NT2/D1 (cell line): ENCODE measurements around the gene MEIS2.

Experiments used
- DNase-seq: peaks from one replicate; pipeline ENCODE4 v3.0.0-alpha.2; 2011; ENCODE audit warnings: low read depth, low spot score
- H3K27me3 ChIP-seq: 2 replicates; pipeline ENCODE4 v1.6.0; 2011; ENCODE audit warnings: mild to moderate bottlenecking; ENCODE audit not compliant: insufficient read length, insufficient read depth
- H3K36me3 ChIP-seq: 2 replicates; pipeline ENCODE4 v1.6.1; 2011; ENCODE audit warnings: mild to moderate bottlenecking, low read length, mixed read lengths; ENCODE audit not compliant: insufficient read depth, insufficient read length
- H3K4me1 ChIP-seq: 2 replicates; pipeline ENCODE4 v1.5.1; 2011; ENCODE audit not compliant: insufficient read depth, insufficient read length
- H3K4me3 ChIP-seq: 2 replicates; pipeline ENCODE4 v1.5.1; 2011; ENCODE audit warnings: low read depth; ENCODE audit not compliant: insufficient read length
- H3K9ac ChIP-seq: 2 replicates; pipeline ENCODE4 v1.6.0; 2011; ENCODE audit warnings: low read depth; ENCODE audit not compliant: insufficient read length
- H3K9me3 ChIP-seq: 2 replicates; pipeline ENCODE4 v1.5.1; 2011; ENCODE audit warnings: mild to moderate bottlenecking, low read length; ENCODE audit not compliant: insufficient read depth
- SUZ12 ChIP-seq: IDR thresholded peaks from 2 replicates; pipeline ENCODE4 v1.6.1; 2011; ENCODE audit not compliant: insufficient read length, insufficient read depth; ENCODE audit errors: extremely low read depth
- YY1 ChIP-seq: IDR thresholded peaks from 2 replicates; pipeline ENCODE4 v1.6.1; 2011; ENCODE audit not compliant: insufficient read length, insufficient read depth
- ZNF274 ChIP-seq: IDR thresholded peaks from 2 replicates; pipeline ENCODE4 v1.6.1; 2011; ENCODE audit warnings: mild to moderate bottlenecking, low read depth, low read length

The MEIS2 gene

GRCh38 chr15:37028625-37029296 lies 71.6 kb downstream of the MEIS2 start:
- Histone ChIP-seq H3K4me1 (no peaks in the 10 kb centered on the region), H3K36me3 (no peaks in the 10 kb centered on the region), H3K9me3 (no peaks in the 10 kb centered on the region), H3K27me3 (no peaks in the 10 kb centered on the region), H3K9ac (no peak overlapping the region), H3K4me3 (no peak overlapping the region)
- TF ChIP-seq ZNF274 (no peak), SUZ12 (no peak), YY1 (no peak)
- DNase-seq: no peak

- Histone ChIP-seq H3K9ac (no peak overlapping the region), H3K36me3 (no peaks in the 10 kb centered on the region), H3K4me3 (no peak overlapping the region), H3K4me1 (no peaks in the 10 kb centered on the region), H3K9me3 (no peaks in the 10 kb centered on the region), H3K27me3 (no peaks in the 10 kb centered on the region)
- no peak for DNase-seq
- TF ChIP-seq ZNF274: no peak
- TF ChIP-seq YY1: no peak
- TF ChIP-seq SUZ12: no peak
Observed at GRCh38 chr15:37020852-37021251, 79.5 kb downstream of the MEIS2 start.

GRCh38 chr15:37019479-37020433 lies 80.6 kb downstream of the MEIS2 start:
- Histone ChIP-seq H3K4me1 (no peaks in the 10 kb centered on the region), H3K9me3 (no peaks in the 10 kb centered on the region), H3K36me3 (no peaks in the 10 kb centered on the region), H3K9ac (no peak overlapping the region), H3K4me3 (no peak overlapping the region), H3K27me3 (no peaks in the 10 kb centered on the region)
- no peak for DNase-seq
- TF ChIP-seq ZNF274: no peak
- TF ChIP-seq YY1: no peak
- TF ChIP-seq SUZ12: no peak

- Histone ChIP-seq H3K4me3 (no peak overlapping the region), H3K27me3 (no peaks in the 10 kb centered on the region), H3K9me3 (no peaks in the 10 kb centered on the region), H3K4me1 (no peaks in the 10 kb centered on the region), H3K36me3 (no peaks in the 10 kb centered on the region), H3K9ac (no peak overlapping the region)
- DNase-seq: no peak
- no peak for TF ChIP-seq SUZ12
- no peak for TF ChIP-seq ZNF274
- TF ChIP-seq YY1: no peak
Observed at GRCh38 chr15:37017031-37017625, 83.2 kb downstream of the MEIS2 start.

GRCh38 chr15:37016231-37016630 lies 84.1 kb downstream of the MEIS2 start:
- DNase-seq: no peak
- TF ChIP-seq SUZ12 (no peak), ZNF274 (no peak), YY1 (no peak)
- H3K9me3 ChIP-seq: no peaks in the 10 kb centered on the region
- no peaks in the 10 kb centered on the region for H3K27me3 ChIP-seq
- no peak overlapping the region for H3K9ac ChIP-seq
- no peaks in the 10 kb centered on the region for H3K4me1 ChIP-seq
- H3K4me3 ChIP-seq: no peak overlapping the region
- no peaks in the 10 kb centered on the region for H3K36me3 ChIP-seq

- TF ChIP-seq SUZ12 (no peak), ZNF274 (no peak), YY1 (no peak)
- H3K4me1 ChIP-seq: no peaks in the 10 kb centered on the region
- no peaks in the 10 kb centered on the region for H3K36me3 ChIP-seq
- no peaks in the 10 kb centered on the region for H3K27me3 ChIP-seq
- DNase-seq: no peak
- no peaks in the 10 kb centered on the region for H3K9me3 ChIP-seq
- no peak overlapping the region for H3K4me3 ChIP-seq
- H3K9ac ChIP-seq: no peak overlapping the region
Observed at GRCh38 chr15:37015451-37015850, 84.9 kb downstream of the MEIS2 start.

GRCh38 chr15:37015035-37015434 lies 85.3 kb downstream of the MEIS2 start:
- H3K4me1 ChIP-seq: no peaks in the 10 kb centered on the region
- no peak overlapping the region for H3K9ac ChIP-seq
- no peak for DNase-seq
- H3K36me3 ChIP-seq: no peaks in the 10 kb centered on the region
- no peaks in the 10 kb centered on the region for H3K27me3 ChIP-seq
- no peaks in the 10 kb centered on the region for H3K9me3 ChIP-seq
- TF ChIP-seq YY1 (no peak), ZNF274 (no peak), SUZ12 (no peak)
- no peak overlapping the region for H3K4me3 ChIP-seq
